Lung (tissue), 12 donors: ENCODE results near the gene GTF2H1. TPM values are rescaled to one million over a fixed set of nuclear protein-coding genes. Genes with fewer than 3 reads are reported as not detected.

Source experiments
- ATAC-seq: fragments of 200-7000 bp; cut with Tn5 transposase; one replicate; pipeline ENCODE4 v1.9.1; 2020; ENCODE audit warnings: moderate number of reproducible peaks; ENCODE audit not compliant: insufficient read depth, low FRiP score
- DNase-seq, 3 donors: peaks; one replicate each; pipeline ENCODE4 v3.0.0-alpha.2; 2013 to 2017
- H3K27ac ChIP-seq, 2 donors: one replicate each; pipeline ENCODE4 v1.5.1; 2013; ENCODE audit warnings: mild to moderate bottlenecking in 2 of 2, moderate library complexity in 2 of 2, control low read depth in 1 of 2, inconsistent platforms in 1 of 2, low read depth in 1 of 2, low read length in 1 of 2
- H3K27me3 ChIP-seq, 3 donors: one replicate each; pipeline ENCODE4 v1.5.1; 2013; ENCODE audit warnings: low read length in 2 of 3; ENCODE audit not compliant: control insufficient read depth in 3 of 3, insufficient read depth in 3 of 3
- H3K36me3 ChIP-seq, 4 donors: one replicate each; pipeline ENCODE4 v1.5.1; 2013; ENCODE audit warnings: low read length in 4 of 4, mild to moderate bottlenecking in 1 of 4, moderate library complexity in 1 of 4; ENCODE audit not compliant: control insufficient read depth in 4 of 4, insufficient read depth in 4 of 4
- H3K4me1 ChIP-seq, 5 donors: one replicate each; pipeline ENCODE4 v1.5.1; 2013; ENCODE audit warnings: low read length in 5 of 5, mild to moderate bottlenecking in 2 of 5, moderate library complexity in 1 of 5; ENCODE audit not compliant: control insufficient read depth in 5 of 5, insufficient read depth in 5 of 5
- H3K4me3 ChIP-seq: one replicate; pipeline ENCODE4 v1.5.1; 2013; ENCODE audit warnings: mild to moderate bottlenecking, control low read depth, moderate library complexity
- H3K9ac ChIP-seq, 2 donors: one replicate each; pipeline ENCODE4 v1.5.1; 2013; ENCODE audit warnings: low read length in 2 of 2, control low read depth in 1 of 2; ENCODE audit not compliant: insufficient read depth in 1 of 2
- H3K9me3 ChIP-seq, 4 donors: one replicate each; pipeline ENCODE4 v1.5.1; 2013; ENCODE audit warnings: low read length in 3 of 4, mild to moderate bottlenecking in 1 of 4, moderate library complexity in 1 of 4; ENCODE audit not compliant: control insufficient read depth in 4 of 4, insufficient read depth in 3 of 4
- CTCF ChIP-seq: IDR thresholded peaks from 2 replicates; pipeline ENCODE4 v1.5.1; 2012; ENCODE audit warnings: mild to moderate bottlenecking; ENCODE audit errors: control extremely low read depth, extremely low read depth
- WGBS, 2 donors: extraction: QIAGEN DNeasy Blood & Tissue Kit; methylation state at CpG; one replicate each; pipeline ENCODE4 v1.1.7; 2013; 5-methylcytosine and 5-hydroxymethylcytosine counted together
- polyA plus RNA-seq, 2 donors: library from polyadenylated mRNA; stranded (reverse); fragments of 200-250 nt; gene quantifications; one replicate each; pipeline ENCODE4 v1.2.1, GENCODE V29; 2013
- total RNA-seq, 2 donors: library from RNA; depleted of rRNA in 1 of 2; stranded (reverse); fragments of >200 nt in 1 of 2; gene quantifications; one replicate each; pipeline ENCODE4 v1.2.1, GENCODE V29; 2014 to 2021
- donor health status: control.
- donor health status: control.
- donor health status: Bipolar disorder and iron deficiency.
- donor health status: healthy.
- donor health status: DM: yes; HTN: yes; CAD: no.

GTF2H1 gene
- total and polyA plus RNA-seq, 4 donors = 20.2 to 87.9 (median 32.6) TPM

- no peak overlapping the region for H3K4me3 ChIP-seq
- ATAC-seq = no peak
- H3K27ac ChIP-seq = no peak overlapping the region
- TF ChIP-seq CTCF = no peak
- H3K27me3 ChIP-seq = no peaks in the 10 kb centered on the region
- 94 to 95% methylated on average over 2 of the region's 2 CpGs for WGBS, 2 donors
- no peaks in the 10 kb centered on the region for H3K9me3 ChIP-seq
- H3K9ac ChIP-seq = no peak overlapping the region
- H3K4me1 ChIP-seq = no peaks in the 10 kb centered on the region
- DNase-seq = no peak
- H3K36me3 ChIP-seq = no peaks in the 10 kb centered on the region
Measured at GRCh38 chr11:18374956-18375355, 52.6 kb downstream of the GTF2H1 start.

- Histone ChIP-seq H3K4me3 (no peak overlapping the region), H3K4me1 (no peaks in the 10 kb centered on the region), H3K27ac (no peak overlapping the region), H3K27me3 (no peaks in the 10 kb centered on the region), H3K9me3 (no peaks in the 10 kb centered on the region), H3K36me3 (no peaks in the 10 kb centered on the region), H3K9ac (no peak overlapping the region)
- 95 to 100% methylated on average over 1 of the region's 1 CpG for WGBS, 2 donors
- no peak for ATAC-seq
- DNase-seq = no peak
- no peak for TF ChIP-seq CTCF
Measured at GRCh38 chr11:18375941-18376340, 53.6 kb downstream of the GTF2H1 start.

- 73 to 97% methylated on average over 2 of the region's 2 CpGs for WGBS, 2 donors
- no peaks in the 10 kb centered on the region for H3K27me3 ChIP-seq
- peaks cover 0 to 16% (median 6%) of the 10 kb centered on the region in 5 donors for H3K4me1 ChIP-seq
- H3K9me3 ChIP-seq = no peaks in the 10 kb centered on the region
- no peak overlapping the region for H3K27ac ChIP-seq
- H3K36me3 ChIP-seq = no peaks in the 10 kb centered on the region
- H3K9ac ChIP-seq = no peak overlapping the region
- ATAC-seq (no peak), DNase-seq (no peak)
- H3K4me3 ChIP-seq = no peak overlapping the region
- TF ChIP-seq CTCF = no peak
Measured at GRCh38 chr11:18379201-18379600, 56.8 kb downstream of the GTF2H1 start.
